HepG2 (cell line): ENCODE results near the gene MAN1B1. TPM values are rescaled to one million over a fixed set of nuclear protein-coding genes. Genes with fewer than 3 reads are reported as not detected.

ENCODE experiments used
- BCLAF1 ChIP-seq: fragments of 450-650 bp; IDR thresholded peaks from 2 replicates; pipeline ENCODE4 v1.6.1; 2017; ENCODE audit warnings: mild to moderate bottlenecking
- CBX1 ChIP-seq: IDR thresholded peaks from one replicate; pipeline ENCODE4 v1.6.1; 2016; ENCODE audit warnings: antibody characterized with exemption, low read depth
- EZH2 ChIP-seq: conservative IDR thresholded peaks from 2 replicates; pipeline ENCODE4 v1.6.1; 2012; ENCODE audit warnings: mild to moderate bottlenecking, low read depth, low read length, moderate library complexity
- FOXP1 ChIP-seq, 2 experiments: fragments of 450-650 bp in 1 of 2; IDR thresholded peaks; 2 replicates each; pipeline ENCODE4 v1.6.1; 2017 to 2018; ENCODE audit warnings: antibody characterized with exemption in 1 of 2
- GPN1 ChIP-seq: sonication (generic); formaldehyde crosslinking; IDR thresholded peaks from 2 replicates; pipeline ENCODE4 v1.5.1; 2020; ENCODE audit warnings: missing genetic modification reagents, borderline replicate concordance
- HOXD1 ChIP-seq: sonication (generic); formaldehyde crosslinking; IDR thresholded peaks from 2 replicates; pipeline ENCODE4 v1.5.0; 2020; ENCODE audit warnings: missing genetic modification reagents
- MAFF ChIP-seq: IDR thresholded peaks from 2 replicates; pipeline ENCODE4 v1.6.1; 2011; ENCODE audit warnings: low read depth, low read length, improper control_type of control experiment
- MXI1 ChIP-seq: IDR thresholded peaks from 3 replicates; pipeline ENCODE4 v1.6.1; 2012; ENCODE audit warnings: low read depth, low read length, inconsistent platforms, borderline replicate concordance
- NFYB ChIP-seq: sonication (generic); formaldehyde crosslinking; IDR thresholded peaks from 2 replicates; pipeline ENCODE4 v1.4.0; 2020; ENCODE audit warnings: missing genetic modification reagents
- NR2C2 ChIP-seq: sonication (generic); formaldehyde crosslinking; IDR thresholded peaks from 2 replicates; pipeline ENCODE4 v1.4.0; 2020; ENCODE audit warnings: missing genetic modification reagents, mild to moderate bottlenecking, moderate library complexity, borderline replicate concordance
- NR2F2 ChIP-seq: IDR thresholded peaks from 2 replicates; pipeline ENCODE4 v1.6.1; 2012; ENCODE audit warnings: low read depth, inconsistent platforms, borderline replicate concordance
- SMAD1 ChIP-seq: sonication (generic); formaldehyde crosslinking; IDR thresholded peaks from 2 replicates; pipeline ENCODE4 v1.4.0; 2020; ENCODE audit warnings: missing genetic modification reagents, low read depth, mild to moderate bottlenecking, borderline replicate concordance
- SP5 ChIP-seq: IDR thresholded peaks from 2 replicates; pipeline ENCODE4 v1.6.1; 2016; ENCODE audit warnings: low read depth, borderline replicate concordance
- ZNF572 ChIP-seq: sonication (generic); formaldehyde crosslinking; IDR thresholded peaks from 2 replicates; pipeline ENCODE4 v1.5.1; 2020; ENCODE audit warnings: mild to moderate bottlenecking, missing genetic modification reagents
- ZNF577 ChIP-seq: sonication (generic); formaldehyde crosslinking; IDR thresholded peaks from 2 replicates; pipeline ENCODE4 v1.4.0; 2020; ENCODE audit warnings: mild to moderate bottlenecking, low read depth, missing genetic modification reagents, borderline replicate concordance
- ZNF740 ChIP-seq: sonication (generic); formaldehyde crosslinking; IDR thresholded peaks from 2 replicates; pipeline ENCODE4 v1.4.0; 2020; ENCODE audit warnings: missing genetic modification reagents
- ZNF841 ChIP-seq: sonication (generic); formaldehyde crosslinking; IDR thresholded peaks from 2 replicates; pipeline ENCODE4 v1.8.1; 2023; ENCODE audit warnings: missing genetic modification reagents, borderline replicate concordance
- polyA plus RNA-seq, 8 experiments: library from polyadenylated mRNA; depleted of rRNA in 3 of 8; stranded (reverse) in 7 of 8; unstranded in 1 of 8; fragments of >200 nt; fragmentation: Illumina TruSeq in 4 of 8; extraction: Trizol in 4 of 8; gene quantifications; 2 replicates each; pipeline versions ENCODE4 v1.2.1 to v1.2.3, GENCODE V29; 2011 to 2016; ENCODE audit warnings: low read depth in 4 of 8, missing spikeins in 1 of 8, mixed read lengths in 1 of 8; ENCODE audit not compliant: insufficient read depth in 1 of 8
- total RNA-seq, 5 experiments: library from RNA; depleted of rRNA; stranded (reverse); fragments of >200 nt; fragmentation: Illumina TruSeq; extraction: Trizol; gene quantifications; 2 replicates each; pipeline ENCODE4 v1.2.3, GENCODE V29; 2016; ENCODE audit warnings: low read depth in 1 of 5
- TF ChIP-seq, protein P1 (sequence below): sonication (generic); formaldehyde crosslinking; IDR thresholded peaks from 2 replicates; pipeline ENCODE4 v1.4.0; 2020; ENCODE audit warnings: missing genetic modification reagents
- TF ChIP-seq, protein P2 (sequence below): IDR thresholded peaks from 2 replicates; pipeline ENCODE4 v1.6.1; 2016; ENCODE audit warnings: missing compliant biosample characterization, missing genetic modification reagents, borderline replicate concordance

MAN1B1 gene
- total and polyA plus RNA-seq, 2 of the 13 experiments (the other 11 are each of a cell fraction or from before 2014, with no cell fraction given): 48.9 to 59.5 TPM

DNA sequence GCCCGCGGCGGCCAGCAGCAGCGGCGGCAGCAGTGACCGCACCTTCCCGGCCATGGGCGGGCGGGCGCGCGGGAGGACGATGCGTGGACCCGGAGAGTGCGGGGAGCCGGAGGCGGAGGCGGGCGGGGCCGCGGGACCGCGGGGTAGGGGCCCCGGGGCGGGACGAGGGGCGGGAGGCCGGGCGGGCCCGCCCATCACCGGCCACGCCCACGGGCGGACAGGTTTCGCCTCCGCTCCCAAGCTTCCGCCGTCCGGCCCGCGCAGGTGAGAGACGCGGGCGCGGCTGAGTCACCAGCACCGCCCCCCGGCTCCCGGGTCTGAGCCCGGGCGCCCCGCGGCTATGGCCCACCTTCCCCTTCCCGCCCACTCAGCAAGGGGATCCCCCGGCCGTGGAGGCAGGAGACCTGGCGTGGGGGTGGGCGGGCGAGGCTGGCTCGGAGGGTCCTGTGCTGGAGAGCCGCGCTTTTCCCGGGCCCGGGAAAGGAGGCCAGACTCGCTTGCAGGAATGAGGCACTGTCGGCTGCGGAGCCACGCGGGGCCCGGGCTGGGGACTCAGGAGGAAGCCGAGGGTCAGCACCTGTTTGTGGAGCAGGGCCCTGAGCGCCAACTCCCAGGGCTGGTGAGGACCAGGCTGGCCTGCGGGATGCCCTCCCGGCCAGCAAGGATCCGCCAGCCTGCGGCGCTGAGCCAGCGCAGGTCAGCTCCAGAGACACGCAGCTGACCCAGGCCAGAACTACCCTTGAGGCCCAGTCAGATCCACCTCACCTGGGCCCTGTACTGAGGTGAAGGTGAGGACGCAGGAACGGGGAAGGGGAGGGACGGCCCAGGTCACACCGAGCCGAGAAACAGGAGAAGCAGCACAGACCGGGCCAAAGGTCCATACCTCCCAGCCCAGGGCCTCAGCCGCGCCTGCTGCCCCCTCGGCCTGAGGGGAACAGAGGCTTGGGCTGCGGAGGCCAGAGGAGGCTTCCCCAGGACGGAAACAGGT, 32.5 kb upstream of the MAN1B1 start, which contains the start of gene ENTPD2 (continued):
- TF ChIP-seq SP5 (CRISPR knock-in tag) (0 out of 2 replicates have a peak, but pooled peaks have one; percentile 46), GPN1 (CRISPR knock-in tag) (0 out of 2 replicates have a peak, but pooled peaks have one; percentile 7), BCLAF1 (no peak), NR2F2 (peak; percentile 5; the same call in 1 of the 2 replicates), MAFF (no peak), EZH2 (no peak), NFYB (CRISPR knock-in tag) (no peak), ZNF740 (CRISPR knock-in tag) (no peak), SMAD1 (no peak), ZNF841 (CRISPR knock-in tag) (no peak), HOXD1 (peak; percentile 32; the same call in 1 of the 2 replicates), FOXP1 (IDR thresholded peaks at IDR 0.05) (no peak), FOXP1 (CRISPR knock-in tag; IDR thresholded peaks at IDR 0.05) (no peak), CBX1 (no peak), NR2C2 (CRISPR knock-in tag) (no peak), MXI1 (peak; percentile 44; the same call in 1 of the 3 replicates), ZNF572 (no peak), ZNF577 (CRISPR knock-in tag) (no peak)
- TF ChIP-seq, protein P1, sequence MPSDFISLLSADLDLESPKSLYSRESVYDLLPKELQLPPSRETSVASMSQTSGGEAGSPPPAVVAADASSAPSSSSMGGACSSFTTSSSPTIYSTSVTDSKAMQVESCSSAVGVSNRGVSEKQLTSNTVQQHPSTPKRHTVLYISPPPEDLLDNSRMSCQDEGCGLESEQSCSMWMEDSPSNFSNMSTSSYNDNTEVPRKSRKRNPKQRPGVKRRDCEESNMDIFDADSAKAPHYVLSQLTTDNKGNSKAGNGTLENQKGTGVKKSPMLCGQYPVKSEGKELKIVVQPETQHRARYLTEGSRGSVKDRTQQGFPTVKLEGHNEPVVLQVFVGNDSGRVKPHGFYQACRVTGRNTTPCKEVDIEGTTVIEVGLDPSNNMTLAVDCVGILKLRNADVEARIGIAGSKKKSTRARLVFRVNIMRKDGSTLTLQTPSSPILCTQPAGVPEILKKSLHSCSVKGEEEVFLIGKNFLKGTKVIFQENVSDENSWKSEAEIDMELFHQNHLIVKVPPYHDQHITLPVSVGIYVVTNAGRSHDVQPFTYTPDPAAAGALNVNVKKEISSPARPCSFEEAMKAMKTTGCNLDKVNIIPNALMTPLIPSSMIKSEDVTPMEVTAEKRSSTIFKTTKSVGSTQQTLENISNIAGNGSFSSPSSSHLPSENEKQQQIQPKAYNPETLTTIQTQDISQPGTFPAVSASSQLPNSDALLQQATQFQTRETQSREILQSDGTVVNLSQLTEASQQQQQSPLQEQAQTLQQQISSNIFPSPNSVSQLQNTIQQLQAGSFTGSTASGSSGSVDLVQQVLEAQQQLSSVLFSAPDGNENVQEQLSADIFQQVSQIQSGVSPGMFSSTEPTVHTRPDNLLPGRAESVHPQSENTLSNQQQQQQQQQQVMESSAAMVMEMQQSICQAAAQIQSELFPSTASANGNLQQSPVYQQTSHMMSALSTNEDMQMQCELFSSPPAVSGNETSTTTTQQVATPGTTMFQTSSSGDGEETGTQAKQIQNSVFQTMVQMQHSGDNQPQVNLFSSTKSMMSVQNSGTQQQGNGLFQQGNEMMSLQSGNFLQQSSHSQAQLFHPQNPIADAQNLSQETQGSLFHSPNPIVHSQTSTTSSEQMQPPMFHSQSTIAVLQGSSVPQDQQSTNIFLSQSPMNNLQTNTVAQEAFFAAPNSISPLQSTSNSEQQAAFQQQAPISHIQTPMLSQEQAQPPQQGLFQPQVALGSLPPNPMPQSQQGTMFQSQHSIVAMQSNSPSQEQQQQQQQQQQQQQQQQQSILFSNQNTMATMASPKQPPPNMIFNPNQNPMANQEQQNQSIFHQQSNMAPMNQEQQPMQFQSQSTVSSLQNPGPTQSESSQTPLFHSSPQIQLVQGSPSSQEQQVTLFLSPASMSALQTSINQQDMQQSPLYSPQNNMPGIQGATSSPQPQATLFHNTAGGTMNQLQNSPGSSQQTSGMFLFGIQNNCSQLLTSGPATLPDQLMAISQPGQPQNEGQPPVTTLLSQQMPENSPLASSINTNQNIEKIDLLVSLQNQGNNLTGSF (CRISPR knock-in tag): no peak
- TF ChIP-seq, protein P2, sequence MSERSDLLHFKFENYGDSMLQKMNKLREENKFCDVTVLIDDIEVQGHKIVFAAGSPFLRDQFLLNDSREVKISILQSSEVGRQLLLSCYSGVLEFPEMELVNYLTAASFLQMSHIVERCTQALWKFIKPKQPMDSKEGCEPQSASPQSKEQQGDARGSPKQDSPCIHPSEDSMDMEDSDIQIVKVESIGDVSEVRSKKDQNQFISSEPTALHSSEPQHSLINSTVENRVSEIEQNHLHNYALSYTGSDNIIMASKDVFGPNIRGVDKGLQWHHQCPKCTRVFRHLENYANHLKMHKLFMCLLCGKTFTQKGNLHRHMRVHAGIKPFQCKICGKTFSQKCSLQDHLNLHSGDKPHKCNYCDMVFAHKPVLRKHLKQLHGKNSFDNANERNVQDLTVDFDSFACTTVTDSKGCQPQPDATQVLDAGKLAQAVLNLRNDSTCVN (CRISPR knock-in tag): no peak
